ENCODE results near the gene ETS1.
A peak's percentile ranks its signal among the peaks of the same experiment; 100 is the strongest.

Gene ETS1

DNA sequence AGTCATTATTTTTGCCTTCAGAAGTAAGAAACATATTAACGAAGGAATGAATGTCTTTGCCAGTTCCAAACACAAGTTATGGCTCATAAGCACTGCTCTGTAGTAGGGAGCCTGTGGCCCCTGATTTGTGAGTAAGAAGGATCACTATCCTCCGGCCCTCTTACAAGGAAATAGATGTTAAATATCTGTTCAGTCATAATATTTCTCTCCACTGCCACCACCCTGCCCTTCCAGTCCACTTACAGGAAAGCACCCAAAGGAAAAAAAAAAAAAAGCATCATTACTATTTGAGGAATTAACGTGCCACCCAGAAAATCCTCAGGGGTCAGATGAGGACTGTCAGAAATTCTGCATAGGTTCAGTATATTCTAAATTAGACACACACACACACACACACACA, 123.4 kb downstream of the ETS1 start:
- DNase-seq (ENCODE audit: extremely low read depth, low read depth): no peak
- TF ChIP-seq, protein P1, sequence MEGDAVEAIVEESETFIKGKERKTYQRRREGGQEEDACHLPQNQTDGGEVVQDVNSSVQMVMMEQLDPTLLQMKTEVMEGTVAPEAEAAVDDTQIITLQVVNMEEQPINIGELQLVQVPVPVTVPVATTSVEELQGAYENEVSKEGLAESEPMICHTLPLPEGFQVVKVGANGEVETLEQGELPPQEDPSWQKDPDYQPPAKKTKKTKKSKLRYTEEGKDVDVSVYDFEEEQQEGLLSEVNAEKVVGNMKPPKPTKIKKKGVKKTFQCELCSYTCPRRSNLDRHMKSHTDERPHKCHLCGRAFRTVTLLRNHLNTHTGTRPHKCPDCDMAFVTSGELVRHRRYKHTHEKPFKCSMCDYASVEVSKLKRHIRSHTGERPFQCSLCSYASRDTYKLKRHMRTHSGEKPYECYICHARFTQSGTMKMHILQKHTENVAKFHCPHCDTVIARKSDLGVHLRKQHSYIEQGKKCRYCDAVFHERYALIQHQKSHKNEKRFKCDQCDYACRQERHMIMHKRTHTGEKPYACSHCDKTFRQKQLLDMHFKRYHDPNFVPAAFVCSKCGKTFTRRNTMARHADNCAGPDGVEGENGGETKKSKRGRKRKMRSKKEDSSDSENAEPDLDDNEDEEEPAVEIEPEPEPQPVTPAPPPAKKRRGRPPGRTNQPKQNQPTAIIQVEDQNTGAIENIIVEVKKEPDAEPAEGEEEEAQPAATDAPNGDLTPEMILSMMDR (IDR thresholded peaks at IDR 0.05; ENCODE audit: low read depth, low read length): no peak

DNA sequence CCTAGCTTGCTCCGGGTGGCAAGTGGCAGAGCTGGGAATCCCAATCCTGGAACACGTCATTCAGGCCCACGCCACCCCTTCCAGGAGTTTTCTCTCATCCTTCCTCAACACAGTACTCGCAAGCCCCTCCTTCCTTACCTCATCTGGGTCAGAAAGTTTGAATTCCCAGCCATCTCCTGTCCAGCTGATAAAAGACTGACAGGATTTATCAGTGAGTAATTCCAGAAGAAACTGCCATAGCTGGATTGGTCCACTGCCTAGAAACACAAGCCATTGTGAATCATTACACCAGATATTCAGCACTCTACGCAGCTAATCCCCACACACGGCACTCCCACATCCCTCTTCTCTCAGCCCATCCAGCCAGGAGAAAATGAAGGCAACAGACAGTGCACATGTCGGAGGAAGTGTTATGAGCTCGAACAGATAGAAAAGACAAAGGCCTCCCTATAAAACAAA, 124.0 kb downstream of the ETS1 start:
- DNase-seq (ENCODE audit: extremely low read depth, low read depth): peak; percentile 44
- TF ChIP-seq, protein P1 (IDR thresholded peaks at IDR 0.05; ENCODE audit: low read depth, low read length): no peak

DNA sequence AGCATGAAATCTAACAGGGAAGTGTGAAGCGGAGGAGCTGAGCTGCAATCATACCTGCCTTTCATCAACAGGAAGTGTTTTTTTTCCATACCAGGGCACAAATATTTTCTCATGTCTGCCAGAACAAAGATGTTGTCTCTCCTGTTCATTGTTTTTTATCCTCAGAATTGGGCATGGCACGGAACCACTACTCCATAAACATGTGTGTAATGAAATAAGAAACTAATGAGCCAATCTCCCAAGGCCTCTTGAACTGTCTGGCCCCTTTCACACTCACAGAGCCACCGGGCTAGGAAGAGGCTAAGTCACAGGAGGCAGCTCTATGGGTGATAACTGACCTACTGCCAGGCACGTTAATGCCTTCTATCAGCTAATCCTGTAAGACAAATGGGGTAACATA, 124.4 kb downstream of the ETS1 start:
- TF ChIP-seq, protein P1 (IDR thresholded peaks at IDR 0.05; ENCODE audit: low read depth, low read length): no peak

DNA sequence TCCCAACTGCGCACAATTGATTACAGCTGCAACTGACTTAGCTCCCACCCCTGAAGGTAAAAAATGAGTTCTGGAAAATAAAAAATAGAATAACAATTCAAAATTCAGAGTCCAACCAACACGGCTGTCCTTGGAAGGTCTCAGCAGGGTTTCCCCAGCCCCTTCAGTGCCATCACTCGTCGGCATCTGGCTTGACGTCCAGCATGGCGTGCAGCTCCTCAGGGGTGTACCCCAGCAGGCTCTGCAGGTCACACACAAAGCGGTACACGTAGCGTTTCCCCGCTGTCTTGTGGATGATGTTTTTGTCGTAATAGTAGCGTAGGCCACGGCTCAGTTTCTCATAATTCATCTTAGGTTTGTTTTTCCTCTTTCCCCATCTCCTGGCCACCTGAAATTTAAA, 125.2 kb downstream of the ETS1 start:
- DNase-seq (ENCODE audit: extremely low read depth, low read depth): no peak
- TF ChIP-seq, protein P1 (IDR thresholded peaks at IDR 0.05; ENCODE audit: low read depth, low read length): no peak

More for the DNA sequence above, 124.4 kb downstream of the ETS1 start:
- no peak for DNase-seq (ENCODE audit: extremely low read depth, low read depth)

DNA sequence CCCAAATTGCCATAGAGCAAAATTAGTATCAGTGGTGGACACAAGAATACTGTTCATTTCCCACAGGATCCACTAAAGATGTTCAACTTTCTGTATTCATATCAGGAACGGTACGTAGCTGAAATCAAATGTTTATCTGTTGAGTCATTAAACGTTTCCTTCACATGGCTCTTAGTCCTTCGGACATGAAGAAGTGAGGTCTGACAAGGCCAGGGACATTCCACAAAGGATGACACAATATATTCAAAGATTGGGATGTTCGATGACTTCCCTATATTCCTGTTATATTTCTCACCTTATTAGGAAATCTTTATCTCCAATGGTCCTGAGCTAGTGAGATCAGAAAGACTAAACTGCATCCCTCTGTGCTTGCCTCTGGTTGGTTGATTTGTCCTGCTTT, 129.0 kb downstream of the ETS1 start:
- no peak for DNase-seq (ENCODE audit: extremely low read depth, low read depth)
- TF ChIP-seq, protein P1 (IDR thresholded peaks at IDR 0.05; ENCODE audit: low read depth, low read length): no peak

DNA sequence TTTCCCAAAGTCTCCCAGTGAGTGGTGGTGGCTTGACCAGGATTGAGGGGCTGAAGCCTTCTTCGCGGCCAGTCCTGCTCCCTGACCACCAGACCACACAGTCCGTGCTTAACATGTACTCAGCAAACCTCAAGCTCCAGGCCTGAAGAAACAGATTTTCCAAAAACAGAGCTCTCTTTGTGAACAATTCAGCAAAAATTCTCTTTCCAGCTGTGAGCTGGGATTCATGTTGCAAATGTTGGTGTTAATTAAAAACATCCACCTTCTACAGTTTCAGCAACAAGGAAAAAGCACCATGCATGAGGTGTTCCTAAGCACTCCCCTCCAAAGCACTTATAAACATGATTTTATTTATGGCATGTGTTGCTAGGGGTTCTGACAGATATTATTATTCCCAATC, 129.5 kb downstream of the ETS1 start:
- DNase-seq (ENCODE audit: extremely low read depth, low read depth): no peak
- TF ChIP-seq, protein P1 (IDR thresholded peaks at IDR 0.05; ENCODE audit: low read depth, low read length): no peak

DNA sequence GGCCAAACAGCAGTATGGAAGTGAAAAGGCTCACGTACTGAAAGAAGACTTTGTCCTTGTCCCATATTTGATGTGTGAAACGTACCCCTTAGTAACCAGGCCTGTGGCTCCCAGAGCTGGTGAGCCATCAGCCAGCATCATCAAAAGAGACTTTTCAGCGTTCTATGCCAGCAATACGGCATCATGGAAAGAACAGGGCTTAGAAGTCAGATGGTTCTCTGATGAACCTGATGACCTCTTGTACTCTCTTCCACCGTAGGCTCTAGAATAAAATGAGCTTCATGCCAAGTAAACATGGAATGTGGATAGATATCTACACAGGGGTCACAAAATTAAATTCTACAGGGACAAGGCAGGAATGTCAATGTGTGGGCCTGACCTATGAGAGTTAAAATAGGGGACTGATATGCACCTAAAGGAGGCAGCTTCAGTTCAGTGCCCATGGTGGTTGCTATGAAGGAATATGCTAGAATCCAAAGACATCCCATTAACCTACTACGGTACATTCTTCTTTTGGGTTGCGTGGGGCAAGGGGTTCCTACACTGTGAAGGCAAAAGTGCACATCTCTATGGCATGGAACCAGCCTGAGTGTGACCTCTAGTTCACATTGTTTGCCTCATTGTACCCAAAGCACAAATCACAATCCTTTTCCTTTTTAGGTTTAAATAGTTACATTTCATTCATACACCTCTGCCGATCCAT, 130.6 kb downstream of the ETS1 start:
- TF ChIP-seq, protein P1 (IDR thresholded peaks at IDR 0.05; ENCODE audit: low read depth, low read length): no peak
- no peak for DNase-seq (ENCODE audit: extremely low read depth, low read depth)
